Osteocyte (in vitro differentiated cells): ENCODE results near the gene GNAO1. TPM values are rescaled to one million over a fixed set of nuclear protein-coding genes. Genes with fewer than 3 reads are reported as not detected.

Experiments used
- DNase-seq: peaks from one replicate; pipeline ENCODE4 v3.0.0; 2021; ENCODE audit warnings: mixed read lengths; ENCODE audit not compliant: unreplicated experiment; ENCODE audit errors: extremely low spot score
- H3K27ac Mint-ChIP-seq: one replicate; pipeline ENCODE4 v1.8.0; 2021; ENCODE audit warnings: mild to moderate bottlenecking, mixed read lengths; ENCODE audit not compliant: unreplicated experiment
- H3K27me3 Mint-ChIP-seq: one replicate; pipeline ENCODE4 v1.8.0; 2021; ENCODE audit warnings: mixed read lengths; ENCODE audit not compliant: unreplicated experiment
- H3K36me3 Mint-ChIP-seq: one replicate; pipeline ENCODE4 v1.8.0; 2021; ENCODE audit warnings: mixed read lengths; ENCODE audit not compliant: unreplicated experiment
- H3K4me1 Mint-ChIP-seq: one replicate; pipeline ENCODE4 v1.8.0; 2021; ENCODE audit warnings: mixed read lengths; ENCODE audit not compliant: unreplicated experiment
- H3K4me3 Mint-ChIP-seq: one replicate; pipeline ENCODE4 v1.8.0; 2021; ENCODE audit warnings: mild to moderate bottlenecking, moderate library complexity, mixed read lengths; ENCODE audit not compliant: unreplicated experiment
- H3K9me3 Mint-ChIP-seq: one replicate; pipeline ENCODE4 v1.8.0; 2021; ENCODE audit warnings: mixed read lengths; ENCODE audit not compliant: unreplicated experiment
- CTCF ChIP-seq: fragments of 200-600 bp; sonication (generic); IDR thresholded peaks from 2 replicates; pipeline ENCODE4 v1.5.0; 2021; ENCODE audit warnings: antibody characterized with exemption, mild to moderate bottlenecking, moderate library complexity
- total RNA-seq: library from RNA; stranded (reverse); gene quantifications from 2 replicates; pipeline ENCODE4 v1.2.1, GENCODE V29; 2021

GNAO1 gene
- total RNA-seq, 1 donor from 2014 or later: 0.56 TPM

GRCh38 chr16:56341656-56342399 lies 150.5 kb downstream of the GNAO1 start:
- no peak overlapping the region for H3K4me3 Mint-ChIP-seq
- H3K36me3 Mint-ChIP-seq: no peaks in the 10 kb centered on the region
- H3K27ac Mint-ChIP-seq: no peak overlapping the region

GRCh38 chr16:56343661-56344517 lies 152.6 kb downstream of the GNAO1 start:
- Mint-ChIP-seq H3K27me3 (no peaks in the 10 kb centered on the region), H3K27ac (no peak overlapping the region), H3K36me3 (no peaks in the 10 kb centered on the region), H3K9me3 (no peaks in the 10 kb centered on the region), H3K4me3 (no peak overlapping the region), H3K4me1 (peaks cover 4% of the 10 kb centered on the region)
- TF ChIP-seq CTCF: no peak
- no peak for DNase-seq

More at GRCh38 chr16:56341656-56342399, 150.5 kb downstream of the GNAO1 start:
- Mint-ChIP-seq H3K9me3 (no peaks in the 10 kb centered on the region), H3K27me3 (no peaks in the 10 kb centered on the region), H3K4me1 (peaks cover 4% of the 10 kb centered on the region)
- TF ChIP-seq CTCF: no peak
- no peak for DNase-seq

- no peak for TF ChIP-seq CTCF
- Mint-ChIP-seq H3K4me1 (peaks cover 4% of the 10 kb centered on the region), H3K4me3 (no peak overlapping the region), H3K27me3 (no peaks in the 10 kb centered on the region), H3K9me3 (no peaks in the 10 kb centered on the region), H3K27ac (no peak overlapping the region), H3K36me3 (no peaks in the 10 kb centered on the region)
- no peak for DNase-seq
Observed at GRCh38 chr16:56344518-56345405, 153.5 kb downstream of the GNAO1 start.

- Mint-ChIP-seq H3K9me3 (no peaks in the 10 kb centered on the region), H3K4me1 (peaks cover 4% of the 10 kb centered on the region), H3K36me3 (no peaks in the 10 kb centered on the region), H3K4me3 (no peak overlapping the region), H3K27ac (no peak overlapping the region), H3K27me3 (no peaks in the 10 kb centered on the region)
- TF ChIP-seq CTCF: no peak
- no peak for DNase-seq
Observed at GRCh38 chr16:56345406-56346050, 154.2 kb downstream of the GNAO1 start.
